Panc1 (cell line): ENCODE measurements around the gene OR2A5. TPM values are rescaled to one million over a fixed set of nuclear protein-coding genes. Genes with fewer than 3 reads are reported as not detected.
"Not testable (repeated sequence)": the region's sequence is repeated elsewhere in the genome, so short reads cannot be mapped to it uniquely, and the experiment has no call there.

Source experiments
- ATAC-seq: fragments of 200-7000 bp; cut with Tn5 transposase; 2 replicates; pipeline ENCODE4 v1.9.1; 2020; ENCODE audit warnings: mild to moderate bottlenecking, moderate library complexity
- BruUV-seq: library from RNA; stranded (reverse); fragments of 400-500 nt; replicated peaks from 2 replicates; lab custom pipeline; 2021; lab: Mats Ljungman, UMichigan
- CTCF ChIA-PET: fragments of 300-600 bp; sonication (Branson Sonifier 250); formaldehyde crosslinking; loops from one replicate; lab custom pipeline; 2022; ENCODE audit warnings: antibody characterized with exemption; lab: Charles Lee
- POLR2A ChIA-PET: fragments of 300-600 bp; sonication (Branson Sonifier 250); formaldehyde crosslinking; loops from one replicate; lab custom pipeline; 2022; ENCODE audit warnings: antibody characterized with exemption; lab: Charles Lee
- DNase-seq: peaks from one replicate; pipeline ENCODE4 v3.0.0-alpha.2; 2010; ENCODE audit warnings: low read depth, low spot score
- H3K27ac ChIP-seq: 2 replicates; pipeline ENCODE4 v1.5.1; 2011; ENCODE audit warnings: mild to moderate bottlenecking, low read length, inconsistent platforms
- H3K27me3 ChIP-seq: fragments of 200-500 bp; sonication (Bioruptor generic); 2 replicates; pipeline ENCODE4 v1.6.0; 2014; ENCODE audit warnings: low read length, inconsistent platforms; ENCODE audit not compliant: control insufficient read depth, insufficient read depth
- H3K36me3 ChIP-seq: fragments of 200-500 bp; sonication (Bioruptor generic); 2 replicates; pipeline ENCODE4 v1.5.1; 2014; ENCODE audit warnings: inconsistent platforms, mild to moderate bottlenecking, low read length, moderate library complexity; ENCODE audit not compliant: control insufficient read depth, insufficient read depth
- H3K4me1 ChIP-seq: 2 replicates; pipeline ENCODE4 v1.5.1; 2011; ENCODE audit warnings: inconsistent platforms, mild to moderate bottlenecking, low read length, moderate library complexity; ENCODE audit not compliant: control insufficient read depth, insufficient read depth
- H3K4me3 ChIP-seq, 2 experiments: 2 replicates each; pipeline ENCODE4 v1.5.1; 2011 to 2012; ENCODE audit warnings: low read depth in 2 of 2, low read length in 2 of 2, mild to moderate bottlenecking in 2 of 2, inconsistent platforms in 1 of 2, moderate library complexity in 1 of 2
- H3K9me3 ChIP-seq: fragments of 200-500 bp; sonication (Bioruptor generic); 2 replicates; pipeline ENCODE4 v1.5.1; 2014; ENCODE audit warnings: low read depth, mild to moderate bottlenecking, inconsistent platforms, low read length, moderate library complexity; ENCODE audit not compliant: control insufficient read depth, insufficient read depth
- POLR2AphosphoS5 ChIP-seq: IDR thresholded peaks from 2 replicates; pipeline ENCODE4 v1.6.1; 2012; ENCODE audit warnings: mild to moderate bottlenecking, low read depth, low read length, moderate library complexity
- REST ChIP-seq, 2 experiments: IDR thresholded peaks; 2 replicates each; pipeline ENCODE4 v1.6.1; 2011 to 2012; ENCODE audit warnings: low read depth in 2 of 2, control low read depth in 1 of 2, low read length in 1 of 2, mild to moderate bottlenecking in 1 of 2, moderate library complexity in 1 of 2; ENCODE audit not compliant: insufficient read depth in 1 of 2
- SIN3A ChIP-seq: IDR thresholded peaks from 2 replicates; pipeline ENCODE4 v1.6.1; 2012; ENCODE audit warnings: low read depth, mild to moderate bottlenecking, low read length, moderate library complexity, borderline replicate concordance; ENCODE audit not compliant: insufficient read depth
- TCF7L2 ChIP-seq: IDR thresholded peaks from 2 replicates; pipeline ENCODE4 v1.6.1; 2011; ENCODE audit warnings: mild to moderate bottlenecking, low read depth, low read length, inconsistent platforms
- in situ Hi-C: cut with HindIII; loops from 2 replicates; pipeline ENCODE4 v1.10.0; 2016; ENCODE audit warnings: low sequenced_read_pairs, low pct_unique_long_range_greater_than_20kb
- intact Hi-C: fragments of 100-400 bp; cut with micrococcal nuclease; formaldehyde crosslinking; loops from one replicate; pipeline ENCODE4 v1.10.0; 2022; ENCODE audit not compliant: unreplicated experiment
- total RNA-seq: library from RNA; stranded (reverse); gene quantifications from one replicate; pipeline ENCODE4 v1.2.1, GENCODE V29; 2021; ENCODE audit not compliant: unreplicated experiment
- TF ChIP-seq, protein P1 (sequence below): fragments of 450-650 bp; IDR thresholded peaks from 2 replicates; pipeline ENCODE4 v1.5.1; 2017; ENCODE audit warnings: mild to moderate bottlenecking

The OR2A5 gene
- total RNA-seq, 1 experiment from 2014 or later: not detected

- ATAC-seq: no peak
- no TSS peak for BruUV-seq
- H3K4me1 ChIP-seq: no peaks in the 10 kb centered on the region
- in situ Hi-C loops: no loop called here
- no peak for DNase-seq
- no peak overlapping the region for H3K4me3 ChIP-seq
- TF ChIP-seq TCF7L2 (no peak), POLR2AphosphoS5 (no peak), SIN3A (no peak), REST (IDR thresholded peaks at IDR 0.05; ENCODE audit: insufficient read depth in 1 of 2, low read depth in 2 of 2, low read length in 1 of 2) (no peak)
- TF ChIP-seq, protein P1, sequence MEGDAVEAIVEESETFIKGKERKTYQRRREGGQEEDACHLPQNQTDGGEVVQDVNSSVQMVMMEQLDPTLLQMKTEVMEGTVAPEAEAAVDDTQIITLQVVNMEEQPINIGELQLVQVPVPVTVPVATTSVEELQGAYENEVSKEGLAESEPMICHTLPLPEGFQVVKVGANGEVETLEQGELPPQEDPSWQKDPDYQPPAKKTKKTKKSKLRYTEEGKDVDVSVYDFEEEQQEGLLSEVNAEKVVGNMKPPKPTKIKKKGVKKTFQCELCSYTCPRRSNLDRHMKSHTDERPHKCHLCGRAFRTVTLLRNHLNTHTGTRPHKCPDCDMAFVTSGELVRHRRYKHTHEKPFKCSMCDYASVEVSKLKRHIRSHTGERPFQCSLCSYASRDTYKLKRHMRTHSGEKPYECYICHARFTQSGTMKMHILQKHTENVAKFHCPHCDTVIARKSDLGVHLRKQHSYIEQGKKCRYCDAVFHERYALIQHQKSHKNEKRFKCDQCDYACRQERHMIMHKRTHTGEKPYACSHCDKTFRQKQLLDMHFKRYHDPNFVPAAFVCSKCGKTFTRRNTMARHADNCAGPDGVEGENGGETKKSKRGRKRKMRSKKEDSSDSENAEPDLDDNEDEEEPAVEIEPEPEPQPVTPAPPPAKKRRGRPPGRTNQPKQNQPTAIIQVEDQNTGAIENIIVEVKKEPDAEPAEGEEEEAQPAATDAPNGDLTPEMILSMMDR: no peak
- CTCF ChIA-PET: no interaction called here
- intact Hi-C loops: no loop called here
- POLR2A ChIA-PET: no interaction called here
- H3K9me3 ChIP-seq: no peaks in the 10 kb centered on the region
- H3K27me3 ChIP-seq: no peaks in the 10 kb centered on the region
- H3K36me3 ChIP-seq: no peaks in the 10 kb centered on the region
- H3K27ac ChIP-seq: no peak overlapping the region
Measured at GRCh38 chr7:144006692-144007042, 42.1 kb upstream of the OR2A5 start.

- H3K27me3 ChIP-seq: no peaks in the 10 kb centered on the region
- in situ Hi-C loops (no loop called here), intact Hi-C loops (no loop called here)
- no TSS peak for BruUV-seq
- ChIA-PET CTCF (no interaction called here), POLR2A (no interaction called here)
- DNase-seq (no peak), ATAC-seq (no peak)
- H3K4me1 ChIP-seq: no peaks in the 10 kb centered on the region
- no peaks in the 10 kb centered on the region for H3K36me3 ChIP-seq
- TF ChIP-seq REST (IDR thresholded peaks at IDR 0.05; ENCODE audit: insufficient read depth in 1 of 2, low read depth in 2 of 2, low read length in 1 of 2): no peak
- TF ChIP-seq, protein P1: no peak
- no peak for TF ChIP-seq SIN3A
- no peak for TF ChIP-seq POLR2AphosphoS5
- no peak for TF ChIP-seq TCF7L2
- H3K4me3 ChIP-seq: no peak overlapping the region
- H3K9me3 ChIP-seq: no peaks in the 10 kb centered on the region
- H3K27ac ChIP-seq: no peak overlapping the region
Measured at GRCh38 chr7:144009361-144009760, 39.4 kb upstream of the OR2A5 start.

DNA sequence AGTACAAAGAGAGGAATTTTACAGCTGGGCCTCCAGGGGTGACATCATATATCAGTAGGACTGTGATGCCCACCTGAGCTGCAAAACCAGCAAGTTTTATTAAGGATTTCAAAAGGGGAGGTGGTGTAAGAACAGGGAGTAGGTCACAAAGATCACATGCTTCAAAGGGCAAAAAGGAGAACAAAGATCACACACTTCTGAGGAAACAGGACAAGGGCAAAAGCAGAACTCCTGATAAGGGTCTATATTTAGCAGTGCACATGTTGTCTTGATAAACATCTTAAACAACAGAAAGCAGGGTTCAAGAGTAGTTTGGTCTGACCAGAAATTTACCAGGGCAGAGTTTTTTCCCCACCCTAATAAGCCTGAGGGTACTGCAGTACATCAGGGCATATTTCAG, 38.7 kb upstream of the OR2A5 start:
- intact Hi-C loops, H3K27ac ChIP-seq, ATAC-seq, DNase-seq, POLR2A ChIA-PET, in situ Hi-C loops, H3K9me3 ChIP-seq, BruUV-seq, H3K4me1 ChIP-seq, H3K4me3 ChIP-seq, H3K36me3 ChIP-seq, H3K27me3 ChIP-seq, CTCF ChIA-PET: not testable (repeated sequence)

GRCh38 chr7:144010821-144011220, 37.9 kb upstream of the OR2A5 start:
- BruUV-seq, DNase-seq, POLR2A ChIA-PET, H3K4me3 ChIP-seq, ATAC-seq, H3K36me3 ChIP-seq, H3K27me3 ChIP-seq, H3K4me1 ChIP-seq, intact Hi-C loops, in situ Hi-C loops, H3K9me3 ChIP-seq, CTCF ChIA-PET, H3K27ac ChIP-seq: not testable (repeated sequence)
